HG02798 (cell line): ENCODE data around the gene NUDCD3.

ENCODE experiments used
- ATAC-seq: cut with Tn5 transposase; IDR thresholded peaks from one replicate; pipeline ENCODE4 v1.9.1; 2021; ENCODE audit warnings: mild to moderate bottlenecking; ENCODE audit not compliant: unreplicated experiment, poor library complexity

NUDCD3 gene

GRCh38 chr7:44375236-44375699 lies 115.2 kb downstream of the NUDCD3 start:
- ATAC-seq, result no peak

- no peak for ATAC-seq
Measured at GRCh38 chr7:44374007-44374763, 116.3 kb downstream of the NUDCD3 start.

- no peak for ATAC-seq
Measured at GRCh38 chr7:44373418-44373740, 117.1 kb downstream of the NUDCD3 start.

- ATAC-seq, result no peak
Measured at GRCh38 chr7:44372560-44373417, 117.7 kb downstream of the NUDCD3 start.

GRCh38 chr7:44368885-44369284 lies 121.6 kb downstream of the NUDCD3 start:
- no peak for ATAC-seq

GRCh38 chr7:44368455-44368854 lies 122.0 kb downstream of the NUDCD3 start:
- no peak for ATAC-seq

GRCh38 chr7:44367475-44368043 lies 122.9 kb downstream of the NUDCD3 start:
- ATAC-seq, result no peak

- no peak for ATAC-seq
Measured at GRCh38 chr7:44366986-44367385, 123.5 kb downstream of the NUDCD3 start.

GRCh38 chr7:44353668-44354067 lies 136.8 kb downstream of the NUDCD3 start:
- ATAC-seq, result no peak

GRCh38 chr7:44348851-44349781 lies 141.3 kb downstream of the NUDCD3 start:
- no peak for ATAC-seq

- ATAC-seq, result no peak
Measured at GRCh38 chr7:44348300-44348699, 142.2 kb downstream of the NUDCD3 start.

GRCh38 chr7:44347546-44348114 lies 142.8 kb downstream of the NUDCD3 start:
- no peak for ATAC-seq

GRCh38 chr7:44346063-44346462 lies 144.4 kb downstream of the NUDCD3 start:
- no peak for ATAC-seq

- ATAC-seq, result no peak
Measured at GRCh38 chr7:44341401-44341800, 149.1 kb downstream of the NUDCD3 start.

GRCh38 chr7:44338600-44338999 lies 151.9 kb downstream of the NUDCD3 start:
- ATAC-seq, result no peak

- no peak for ATAC-seq
Measured at GRCh38 chr7:44336491-44336890, 154.0 kb downstream of the NUDCD3 start.

- ATAC-seq, result no peak
Measured at GRCh38 chr7:44335184-44335583, 155.3 kb downstream of the NUDCD3 start.

- ATAC-seq, result no peak
Measured at GRCh38 chr7:44334734-44335097, 155.7 kb downstream of the NUDCD3 start.

- no peak for ATAC-seq
Measured at GRCh38 chr7:44333911-44334733, 156.3 kb downstream of the NUDCD3 start.
